Fibroblast of upper back skin (primary cell): Measurements from ENCODE around the gene NEGR1.

ENCODE experiments used
- DNase-seq: peaks from one replicate; pipeline ENCODE4 v3.0.0-alpha.2; 2013

NEGR1 gene

GRCh38 chr1:71526824-71527223 is 755.5 kb downstream of the NEGR1 start:
- no peak for DNase-seq

- DNase-seq, result peak; percentile 26
These were observed 759.6 kb downstream of the NEGR1 start for GRCh38 chr1:71522721-71523120.

GRCh38 chr1:71521655-71522264 is 760.6 kb downstream of the NEGR1 start:
- peak; percentile 57 for DNase-seq

GRCh38 chr1:71511505-71511904 is 770.8 kb downstream of the NEGR1 start:
- no peak for DNase-seq

GRCh38 chr1:71510725-71511124 is 771.6 kb downstream of the NEGR1 start:
- no peak for DNase-seq

GRCh38 chr1:71509051-71509595 is 773.2 kb downstream of the NEGR1 start:
- DNase-seq, result peak; percentile 64

- DNase-seq, result no peak
These were observed 780.3 kb downstream of the NEGR1 start for GRCh38 chr1:71502006-71502405.

- DNase-seq, result no peak
These were observed 783.8 kb downstream of the NEGR1 start for GRCh38 chr1:71498542-71498941.

GRCh38 chr1:71494163-71494562 is 788.2 kb downstream of the NEGR1 start:
- DNase-seq, result no peak

GRCh38 chr1:71492298-71493041 is 789.9 kb downstream of the NEGR1 start:
- no peak for DNase-seq

- peak; percentile 58 for DNase-seq
These were observed 791.9 kb downstream of the NEGR1 start for GRCh38 chr1:71490432-71490831.

- DNase-seq, result no peak
These were observed 793.6 kb downstream of the NEGR1 start for GRCh38 chr1:71488555-71489252.

- no peak for DNase-seq
These were observed 809.0 kb downstream of the NEGR1 start for GRCh38 chr1:71473331-71473730.

- DNase-seq, result no peak
These were observed 817.2 kb downstream of the NEGR1 start for GRCh38 chr1:71465093-71465492.

GRCh38 chr1:71464016-71464415 is 818.3 kb downstream of the NEGR1 start:
- no peak for DNase-seq

GRCh38 chr1:71463144-71463543 is 819.2 kb downstream of the NEGR1 start:
- DNase-seq, result no peak

GRCh38 chr1:71462247-71462646 is 820.1 kb downstream of the NEGR1 start:
- DNase-seq, result no peak

GRCh38 chr1:71461416-71461815 is 820.9 kb downstream of the NEGR1 start:
- DNase-seq, result no peak

- no peak for DNase-seq
These were observed 833.9 kb downstream of the NEGR1 start for GRCh38 chr1:71448444-71448843.

GRCh38 chr1:71438626-71439025 is 843.7 kb downstream of the NEGR1 start:
- DNase-seq, result no peak

- no peak for DNase-seq
These were observed 846.4 kb downstream of the NEGR1 start for GRCh38 chr1:71435951-71436350.

GRCh38 chr1:71434240-71434639 is 848.1 kb downstream of the NEGR1 start:
- no peak for DNase-seq

GRCh38 chr1:71428029-71428428 is 854.3 kb downstream of the NEGR1 start:
- DNase-seq, result no peak

- DNase-seq, result no peak
These were observed 855.3 kb downstream of the NEGR1 start for GRCh38 chr1:71427066-71427465.
